ENCODE results near the gene CEP104. TPM values are rescaled to one million over a fixed set of nuclear protein-coding genes. Genes with fewer than 3 reads are reported as not detected.
A peak's percentile ranks its signal among the peaks of the same experiment; 100 is the strongest.

CEP104 gene
- total RNA-seq, 1 experiment from 2014 or later: 34.5 TPM

- DNase-seq: no peak
- Histone ChIP-seq H2BK20ac (ENCODE audit: low read depth, low read length, poor library complexity, severe bottlenecking) (no peak overlapping the region), H2BK120ac (ENCODE audit: low read depth, low read length, poor library complexity, severe bottlenecking) (no peak overlapping the region), H3K18ac (ENCODE audit: insufficient read length, low read depth, low read length) (no peak overlapping the region), H2BK5ac (ENCODE audit: insufficient read length, low read length) (no peak overlapping the region), H3T11ph (ENCODE audit: low read length) (no peak overlapping the region), H2AK5ac (ENCODE audit: insufficient read length, low read length) (no peak overlapping the region), H2BK15ac (ENCODE audit: low read depth, low read length) (no peak overlapping the region), H3K56ac (ENCODE audit: insufficient read length, low read depth, low read length) (no peak overlapping the region), H3K4ac (ENCODE audit: low read depth, low read length) (no peak overlapping the region), H3K9me3 (ENCODE audit: control insufficient read depth, low read depth, low read length) (no peaks in the 10 kb centered on the region), H3K14ac (ENCODE audit: insufficient read depth, low read length) (no peak overlapping the region; the same call in 1 of the 2 replicates), H4K91ac (ENCODE audit: insufficient read length, low read depth, low read length) (no peak overlapping the region), H3K79me1 (ENCODE audit: insufficient read depth, low read depth, low read length, poor library complexity, severe bottlenecking) (no peaks in the 10 kb centered on the region), H4K20me1 (ENCODE audit: control insufficient read depth, insufficient read depth, insufficient read length) (no peaks in the 10 kb centered on the region), H4K8ac (replicated peaks; ENCODE audit: insufficient read length, low read depth, low read length) (no peak overlapping the region), H3K23me2 (ENCODE audit: insufficient read length, low read depth, low read length, poor library complexity, severe bottlenecking) (no peaks in the 10 kb centered on the region), H3K23ac (ENCODE audit: insufficient read length, low read depth, low read length) (no peak overlapping the region), H3K9ac (ENCODE audit: extremely low read depth, insufficient read length, low read length) (no peak overlapping the region), H3K79me2 (ENCODE audit: insufficient read depth, low read length) (peaks cover 24% of the 10 kb centered on the region; the same call in 1 of the 2 replicates), H2BK12ac (ENCODE audit: insufficient read length, low read depth, low read length) (no peak overlapping the region), H3K27me3 (ENCODE audit: insufficient read depth, low read length) (no peaks in the 10 kb centered on the region), H2AFZ (ENCODE audit: low read length) (no peak overlapping the region), H3K4me2 (ENCODE audit: insufficient read depth, insufficient read length, low read length) (no peak overlapping the region), H4K5ac (ENCODE audit: insufficient read length, low read depth, low read length) (no peak overlapping the region), H3K27ac (ENCODE audit: insufficient read length, low read depth, low read length) (no peak overlapping the region), H3K4me1 (ENCODE audit: insufficient read depth, low read length) (peaks cover 9% of the 10 kb centered on the region; the same call in 1 of the 2 replicates)
- Mint-ChIP-seq H3K27ac (peak overlapping the region; percentile 77 to 99 (median 84); a peak in 6 of 7 replicates), H3K4me3 (no peak overlapping the region), H3K36me3 (ENCODE audit: insufficient read depth in 1 of 3, low read depth in 3 of 3) (peaks cover 27 to 39% (median 28%) of the 10 kb centered on the region in 3 experiments), H3K4me1 (peaks cover 33 to 51% of the 10 kb centered on the region in 2 experiments), H3K9me3 (no peaks in the 10 kb centered on the region), H3K27me3 (ENCODE audit: low read depth) (no peaks in the 10 kb centered on the region; the same call in 1 of the 2 replicates)
- no CpG with 5 or more reads among the region's 18 CpGs for WGBS (ENCODE audit: extremely low coverage, insufficient read length, low lambda C conversion rate)
- TF ChIP-seq CTCF (conservative IDR thresholded peaks at IDR 0.05): no peak
Measured at GRCh38 chr1:3790952-3791351, 66.1 kb downstream of the CEP104 start.

All from H9 (cell line).